HCT116 (cell line): ENCODE measurements around the gene RUNX1. TPM values are rescaled to one million over a fixed set of nuclear protein-coding genes. Genes with fewer than 3 reads are reported as not detected.

Source experiments
- ATAC-seq: fragments of 200-7000 bp; cut with Tn5 transposase; 2 replicates; pipeline ENCODE4 v1.9.1; 2020; ENCODE audit warnings: mild to moderate bottlenecking, moderate library complexity
- BruUV-seq: library from RNA; stranded (reverse); fragments of 400-500 nt; replicated peaks from 2 replicates; lab custom pipeline; 2021; lab: Mats Ljungman, UMichigan
- CTCF ChIA-PET: fragments of 300-600 bp; sonication (Branson Sonifier 250); formaldehyde crosslinking; loops from one replicate; lab custom pipeline; 2021; ENCODE audit warnings: antibody characterized with exemption; lab: Charles Lee
- POLR2A ChIA-PET: fragments of 300-600, 350-600 bp; sonication (Branson Sonifier 250); formaldehyde crosslinking; loops from one replicate; lab custom pipeline; 2021; ENCODE audit warnings: antibody characterized with exemption; lab: Charles Lee
- RAD21 ChIA-PET, 2 experiments: fragments of 300-600 bp; sonication (Branson Sonifier 250); formaldehyde crosslinking; loops; one replicate each; lab custom pipeline; 2023; ENCODE audit warnings: low total read pairs in 2 of 2; ENCODE audit not compliant: uncharacterized antibody in 2 of 2, unreplicated experiment in 2 of 2, low non-redundant PET in 1 of 2; lab: Charles Lee
- DNase-seq: peaks from one replicate; pipeline ENCODE4 v3.0.0-alpha.2; 2010; ENCODE audit warnings: low read depth, low spot score
- H2AFZ ChIP-seq: fragments of 200-600 bp; shearing (Covaris generic), sonication (generic); 2 replicates; pipeline ENCODE4 v1.6.1; 2017; ENCODE audit warnings: low read depth, mixed run types, mixed read lengths, antibody characterized with exemption, low read length; ENCODE audit not compliant: poor library complexity, severe bottlenecking
- H3K27ac ChIP-seq: 2 replicates; pipeline ENCODE4 v1.5.1; 2012; ENCODE audit warnings: low read depth, low read length
- H3K27me3 ChIP-seq: fragments of 200-600 bp; sonication (generic); 2 replicates; pipeline ENCODE4 v1.6.1; 2016; ENCODE audit warnings: mixed run types, low read length, mixed read lengths; ENCODE audit not compliant: insufficient read depth
- H3K36me3 ChIP-seq, 2 experiments: fragments of 200-500 bp in 1 of 2; fragments of 200-600 bp in 1 of 2; sonication (Bioruptor generic) in 1 of 2; sonication (generic) in 1 of 2; 2 replicates each; pipeline versions ENCODE4 v1.5.1 to v1.6.1; 2014 to 2016; ENCODE audit warnings: low read length in 2 of 2, inconsistent platforms in 1 of 2, mixed read lengths in 1 of 2, mixed run types in 1 of 2; ENCODE audit not compliant: insufficient read depth in 2 of 2, control insufficient read depth in 1 of 2
- H3K4me1 ChIP-seq, 2 experiments: fragments of 200-600 bp in 1 of 2; sonication (generic) in 1 of 2; 2 replicates each; pipeline versions ENCODE4 v1.5.1 to v1.6.1; 2012 to 2017; ENCODE audit warnings: low read length in 2 of 2, inconsistent platforms in 1 of 2, mild to moderate bottlenecking in 1 of 2, mixed read lengths in 1 of 2, mixed run types in 1 of 2, moderate library complexity in 1 of 2; ENCODE audit not compliant: insufficient read depth in 2 of 2, control insufficient read depth in 1 of 2
- H3K4me2 ChIP-seq: fragments of 200-600 bp; sonication (generic); 2 replicates; pipeline ENCODE4 v1.6.1; 2017; ENCODE audit warnings: mixed run types, low read length, mixed read lengths
- H3K4me3 ChIP-seq, 2 experiments: fragments of 200-600 bp in 1 of 2; sonication (generic) in 1 of 2; replicated peaks in 1 of 2; 2 replicates each; pipeline ENCODE4 v1.5.1; 2011 to 2016; ENCODE audit warnings: low read length in 2 of 2, control low read depth in 1 of 2, low read depth in 1 of 2, mild to moderate bottlenecking in 1 of 2, mixed read lengths in 1 of 2, mixed run types in 1 of 2
- H3K79me2 ChIP-seq: fragments of 200-600 bp; sonication (generic); 2 replicates; pipeline ENCODE4 v1.6.1; 2017; ENCODE audit warnings: mild to moderate bottlenecking, mixed run types, low read length, moderate library complexity, mixed read lengths; ENCODE audit not compliant: insufficient read depth
- H3K9ac ChIP-seq: fragments of 200-600 bp; sonication (generic); 2 replicates; pipeline ENCODE4 v1.6.1; 2016; ENCODE audit warnings: low read length, mixed read lengths
- H3K9me2 ChIP-seq: fragments of 200-600 bp; sonication (generic), shearing (Covaris generic); 2 replicates; pipeline ENCODE4 v1.6.1; 2017; ENCODE audit warnings: mixed run types, mild to moderate bottlenecking, moderate library complexity; ENCODE audit not compliant: insufficient read depth
- H3K9me3 ChIP-seq, 2 experiments: fragments of 200-500 bp in 1 of 2; fragments of 200-600 bp in 1 of 2; sonication (Bioruptor generic) in 1 of 2; sonication (generic) in 1 of 2; 2 replicates each; pipeline ENCODE4 v1.6.1; 2014 to 2017; ENCODE audit warnings: low read length in 2 of 2, mixed read lengths in 2 of 2, inconsistent platforms in 1 of 2, low read depth in 1 of 2, mild to moderate bottlenecking in 1 of 2, mixed run types in 1 of 2, moderate library complexity in 1 of 2; ENCODE audit not compliant: control insufficient read depth in 1 of 2, insufficient read depth in 1 of 2
- H4K20me1 ChIP-seq: fragments of 200-600 bp; sonication (generic), shearing (Covaris generic); 2 replicates; pipeline ENCODE4 v1.6.1; 2017; ENCODE audit warnings: mixed run types, mild to moderate bottlenecking, moderate library complexity; ENCODE audit not compliant: insufficient read depth
- ATF3 ChIP-seq: IDR thresholded peaks from 2 replicates; pipeline ENCODE4 v1.6.1; 2012
- EGR1 ChIP-seq: IDR thresholded peaks from 2 replicates; pipeline ENCODE4 v1.6.1; 2012; ENCODE audit warnings: low read depth
- ELF1 ChIP-seq: IDR thresholded peaks from 2 replicates; pipeline ENCODE4 v1.6.1; 2012; ENCODE audit warnings: low read depth, borderline replicate concordance
- JUND ChIP-seq: IDR thresholded peaks from 2 replicates; pipeline ENCODE4 v1.6.1; 2012
- POLR2AphosphoS5 ChIP-seq: IDR thresholded peaks from 2 replicates; pipeline ENCODE4 v1.6.1; 2011; ENCODE audit warnings: mild to moderate bottlenecking, low read depth, low read length, moderate library complexity
- SIN3A ChIP-seq: IDR thresholded peaks from 2 replicates; pipeline ENCODE4 v1.6.1; 2012; ENCODE audit warnings: low read depth
- TCF7L2 ChIP-seq: IDR thresholded peaks from 2 replicates; pipeline ENCODE4 v1.7.0; 2011; ENCODE audit warnings: borderline replicate concordance, inconsistent platforms; ENCODE audit not compliant: insufficient read depth, insufficient read length; ENCODE audit errors: extremely low read depth
- YY1 ChIP-seq: IDR thresholded peaks from 2 replicates; pipeline ENCODE4 v1.6.1; 2011; ENCODE audit warnings: low read length, low read depth, moderate library complexity, mild to moderate bottlenecking; ENCODE audit not compliant: insufficient replicate concordance; ENCODE audit errors: extremely low read depth
- ZFX ChIP-seq: fragments of 450-650 bp; IDR thresholded peaks from 2 replicates; pipeline ENCODE4 v1.6.1; 2017
- ZNF274 ChIP-seq: fragments of 200-500 bp; sonication (Bioruptor generic); IDR thresholded peaks from 2 replicates; pipeline ENCODE4 v1.6.1; 2014; ENCODE audit warnings: mild to moderate bottlenecking, low read depth, low read length, inconsistent platforms
- intact Hi-C: fragments of 100-400 bp; cut with micrococcal nuclease; formaldehyde crosslinking; loops from 2 replicates; pipeline ENCODE4 v1.10.0; 2022
- total RNA-seq: library from RNA; stranded (reverse); gene quantifications from one replicate; pipeline ENCODE4 v1.2.1, GENCODE V29; 2021; ENCODE audit not compliant: unreplicated experiment

RUNX1 gene
- total RNA-seq, 1 experiment from 2014 or later = 33.5 TPM

GRCh38 chr21:34754690-34755647 is 294.1 kb downstream of the RUNX1 start:
- H3K9me2 ChIP-seq = no peaks in the 10 kb centered on the region
- DNase-seq = no peak
- no peak overlapping the region for H2AFZ ChIP-seq
- intact Hi-C loops = no loop called here
- no peaks in the 10 kb centered on the region for H3K4me1 ChIP-seq
- no peaks in the 10 kb centered on the region for H3K9me3 ChIP-seq
- no peak overlapping the region for H3K4me2 ChIP-seq
- no peaks in the 10 kb centered on the region for H3K36me3 ChIP-seq
- no peak for ATAC-seq
- H3K27ac ChIP-seq = no peak overlapping the region
- no peaks in the 10 kb centered on the region for H3K27me3 ChIP-seq
- ChIA-PET POLR2A (no interaction called here), CTCF (no interaction called here), RAD21 (no interaction called here)
- H3K79me2 ChIP-seq = no peaks in the 10 kb centered on the region
- H3K4me3 ChIP-seq = no peak overlapping the region
- no peaks in the 10 kb centered on the region for H4K20me1 ChIP-seq
- no peak for TF ChIP-seq JUND
- no peak for TF ChIP-seq SIN3A
- no peak for TF ChIP-seq ELF1
- TF ChIP-seq YY1 = no peak
- no peak for TF ChIP-seq TCF7L2
- no peak for TF ChIP-seq EGR1
- TF ChIP-seq ZFX = no peak
- no peak for TF ChIP-seq ZNF274
- TF ChIP-seq POLR2AphosphoS5 = no peak
- TF ChIP-seq ATF3 = no peak
- BruUV-seq = no TSS peak
- no peak overlapping the region for H3K9ac ChIP-seq
